ENCODE results near the gene PTGIR. TPM values are rescaled to one million over a fixed set of nuclear protein-coding genes. Genes with fewer than 3 reads are reported as not detected.

PTGIR gene
- total RNA-seq, 1 donor from 2014 or later, result 0.38 TPM

DNA sequence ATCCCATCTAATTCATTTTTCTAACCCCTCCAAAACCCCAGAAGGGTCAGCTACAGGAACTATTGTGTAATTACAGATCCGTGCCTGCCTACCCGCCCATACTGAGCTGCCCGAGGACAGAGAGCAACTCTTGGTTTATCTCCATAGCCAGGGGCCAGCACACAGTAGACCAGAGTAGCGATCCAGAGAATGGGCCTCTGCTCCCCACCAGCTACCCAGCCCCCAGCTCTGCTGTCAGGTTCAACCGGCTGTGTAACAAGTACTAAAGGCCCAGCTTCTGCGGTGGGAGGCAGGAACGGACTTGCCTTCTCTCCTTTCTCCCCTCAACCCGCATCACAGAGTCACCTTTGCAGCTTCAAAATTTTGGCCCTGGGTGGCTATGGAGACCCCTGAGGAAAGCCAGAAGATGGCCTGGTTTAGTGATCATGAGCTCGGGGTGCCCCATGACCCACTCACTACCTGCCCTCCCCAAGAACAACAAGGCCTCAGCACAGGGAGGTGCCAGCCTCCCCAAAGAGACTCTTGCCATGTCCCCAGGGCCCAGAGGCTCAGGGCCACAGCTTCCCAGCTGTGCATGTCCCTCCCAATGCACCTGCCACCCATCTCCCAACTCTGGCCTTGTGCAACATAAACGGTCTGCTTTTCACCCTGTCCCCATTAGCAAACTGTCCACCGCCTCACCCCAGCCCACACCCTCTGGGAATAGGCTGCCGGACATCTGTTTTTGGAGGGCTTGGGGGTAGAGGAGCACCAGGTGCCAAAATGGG is 18.0 kb downstream of the PTGIR start:
- no peak for DNase-seq (ENCODE audit: extremely low spot score, unreplicated experiment)
- no peak overlapping the region for H3K4me3 Mint-ChIP-seq (ENCODE audit: unreplicated experiment)
- peaks cover 30% of the 10 kb centered on the region for H3K4me1 Mint-ChIP-seq (ENCODE audit: unreplicated experiment)
- no peaks in the 10 kb centered on the region for H3K27me3 Mint-ChIP-seq (ENCODE audit: unreplicated experiment)
- H3K36me3 Mint-ChIP-seq (ENCODE audit: unreplicated experiment), result peaks cover 26% of the 10 kb centered on the region
- no peaks in the 10 kb centered on the region for H3K9me3 Mint-ChIP-seq (ENCODE audit: unreplicated experiment)
- H3K27ac Mint-ChIP-seq (ENCODE audit: unreplicated experiment), result no peak overlapping the region
- TF ChIP-seq, protein P1, sequence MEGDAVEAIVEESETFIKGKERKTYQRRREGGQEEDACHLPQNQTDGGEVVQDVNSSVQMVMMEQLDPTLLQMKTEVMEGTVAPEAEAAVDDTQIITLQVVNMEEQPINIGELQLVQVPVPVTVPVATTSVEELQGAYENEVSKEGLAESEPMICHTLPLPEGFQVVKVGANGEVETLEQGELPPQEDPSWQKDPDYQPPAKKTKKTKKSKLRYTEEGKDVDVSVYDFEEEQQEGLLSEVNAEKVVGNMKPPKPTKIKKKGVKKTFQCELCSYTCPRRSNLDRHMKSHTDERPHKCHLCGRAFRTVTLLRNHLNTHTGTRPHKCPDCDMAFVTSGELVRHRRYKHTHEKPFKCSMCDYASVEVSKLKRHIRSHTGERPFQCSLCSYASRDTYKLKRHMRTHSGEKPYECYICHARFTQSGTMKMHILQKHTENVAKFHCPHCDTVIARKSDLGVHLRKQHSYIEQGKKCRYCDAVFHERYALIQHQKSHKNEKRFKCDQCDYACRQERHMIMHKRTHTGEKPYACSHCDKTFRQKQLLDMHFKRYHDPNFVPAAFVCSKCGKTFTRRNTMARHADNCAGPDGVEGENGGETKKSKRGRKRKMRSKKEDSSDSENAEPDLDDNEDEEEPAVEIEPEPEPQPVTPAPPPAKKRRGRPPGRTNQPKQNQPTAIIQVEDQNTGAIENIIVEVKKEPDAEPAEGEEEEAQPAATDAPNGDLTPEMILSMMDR (IDR thresholded peaks at IDR 0.05), result no peak

DNA sequence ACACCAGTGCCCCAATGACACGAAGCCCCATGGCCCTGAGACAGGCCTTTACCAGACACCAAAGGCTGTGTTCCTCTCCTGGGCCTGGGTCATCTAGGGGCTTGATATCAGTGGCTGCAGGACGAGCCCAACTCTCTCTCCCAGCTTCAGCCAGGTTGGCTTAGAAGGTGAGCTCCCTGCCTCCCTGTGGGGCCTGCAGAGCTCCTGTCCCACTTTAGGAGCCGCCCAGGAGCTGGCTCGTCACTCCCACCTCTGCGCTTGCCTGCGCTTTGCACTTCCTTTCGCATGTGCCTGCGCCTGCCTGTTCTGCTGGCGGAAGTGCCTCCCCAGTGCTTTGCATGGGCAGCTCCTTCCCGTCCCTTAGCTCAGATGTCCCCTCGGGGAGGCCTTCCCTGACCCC is 18.9 kb downstream of the PTGIR start:
- Mint-ChIP-seq H3K27ac (ENCODE audit: unreplicated experiment) (no peak overlapping the region), H3K4me3 (ENCODE audit: unreplicated experiment) (no peak overlapping the region), H3K27me3 (ENCODE audit: unreplicated experiment) (no peaks in the 10 kb centered on the region), H3K9me3 (ENCODE audit: unreplicated experiment) (no peaks in the 10 kb centered on the region), H3K36me3 (ENCODE audit: unreplicated experiment) (peaks cover 26% of the 10 kb centered on the region), H3K4me1 (ENCODE audit: unreplicated experiment) (peaks cover 30% of the 10 kb centered on the region)
- no peak for DNase-seq (ENCODE audit: extremely low spot score, unreplicated experiment)
- TF ChIP-seq, protein P1 (IDR thresholded peaks at IDR 0.05), result no peak

DNA sequence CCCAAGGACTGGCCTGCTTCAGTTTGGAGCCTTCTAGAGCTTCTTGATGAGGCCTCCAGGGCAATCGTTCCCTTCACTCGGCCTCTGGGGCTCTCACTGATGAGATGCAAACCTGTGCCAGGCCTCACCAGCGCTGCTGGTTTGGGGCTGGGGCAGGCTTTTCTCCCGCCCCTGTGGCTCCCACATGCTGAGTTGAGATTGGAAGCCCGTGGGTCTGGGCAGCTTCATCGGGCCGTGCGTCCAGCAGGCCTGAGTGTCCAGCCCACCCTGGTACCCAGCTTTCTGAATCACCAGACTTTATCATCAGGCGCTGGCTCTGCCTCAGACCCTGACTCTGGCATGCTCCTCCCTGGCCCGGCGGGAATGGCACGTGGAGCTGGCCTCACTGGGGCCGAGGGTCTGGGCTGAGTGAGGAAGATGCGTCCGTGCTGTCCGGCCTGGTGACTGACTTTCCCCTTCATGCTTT is 19.5 kb downstream of the PTGIR start:
- H3K27ac Mint-ChIP-seq (ENCODE audit: unreplicated experiment), result no peak overlapping the region

DNA sequence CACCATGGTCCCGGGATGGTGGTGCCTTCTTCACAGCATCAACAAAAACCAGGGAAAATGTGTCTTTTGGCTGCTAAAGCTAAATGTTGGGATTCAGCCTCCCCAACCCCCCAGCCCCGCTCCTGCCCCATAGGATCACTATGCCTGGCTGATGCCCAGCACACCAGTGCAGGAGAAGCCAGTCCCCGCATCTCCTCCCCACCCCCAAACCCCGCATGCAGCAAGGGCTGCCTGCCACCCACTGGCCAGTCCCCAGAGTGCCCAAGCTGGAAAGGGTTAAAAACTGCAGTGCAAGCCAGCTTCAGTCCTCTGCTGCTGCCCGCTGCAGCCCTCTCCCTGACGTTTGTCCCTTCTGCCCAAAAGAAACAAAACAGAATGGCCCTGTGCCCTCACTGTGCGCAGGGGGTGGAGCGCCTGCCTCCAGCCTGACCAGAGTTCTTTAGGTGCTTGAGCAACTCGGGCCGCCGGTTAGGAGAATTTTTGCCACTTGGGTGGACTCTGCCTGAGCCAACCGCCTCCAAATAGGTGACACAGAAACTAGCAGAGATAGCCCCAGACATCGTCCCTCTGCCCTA is 20.0 kb downstream of the PTGIR start:
- Mint-ChIP-seq H3K36me3 (ENCODE audit: unreplicated experiment) (peaks cover 25% of the 10 kb centered on the region), H3K4me3 (ENCODE audit: unreplicated experiment) (no peak overlapping the region), H3K27me3 (ENCODE audit: unreplicated experiment) (no peaks in the 10 kb centered on the region), H3K4me1 (ENCODE audit: unreplicated experiment) (peaks cover 36% of the 10 kb centered on the region), H3K9me3 (ENCODE audit: unreplicated experiment) (no peaks in the 10 kb centered on the region), H3K27ac (ENCODE audit: unreplicated experiment) (no peak overlapping the region)
- TF ChIP-seq, protein P1 (IDR thresholded peaks at IDR 0.05), result no peak
- DNase-seq (ENCODE audit: extremely low spot score, unreplicated experiment), result no peak

More for the DNA sequence above, 19.5 kb downstream of the PTGIR start:
- TF ChIP-seq, protein P1 (IDR thresholded peaks at IDR 0.05), result no peak
- no peaks in the 10 kb centered on the region for H3K9me3 Mint-ChIP-seq (ENCODE audit: unreplicated experiment)
- H3K27me3 Mint-ChIP-seq (ENCODE audit: unreplicated experiment), result no peaks in the 10 kb centered on the region
- DNase-seq (ENCODE audit: extremely low spot score, unreplicated experiment), result no peak
- H3K36me3 Mint-ChIP-seq (ENCODE audit: unreplicated experiment), result peaks cover 26% of the 10 kb centered on the region
- H3K4me1 Mint-ChIP-seq (ENCODE audit: unreplicated experiment), result peaks cover 31% of the 10 kb centered on the region
- no peak overlapping the region for H3K4me3 Mint-ChIP-seq (ENCODE audit: unreplicated experiment)

DNA sequence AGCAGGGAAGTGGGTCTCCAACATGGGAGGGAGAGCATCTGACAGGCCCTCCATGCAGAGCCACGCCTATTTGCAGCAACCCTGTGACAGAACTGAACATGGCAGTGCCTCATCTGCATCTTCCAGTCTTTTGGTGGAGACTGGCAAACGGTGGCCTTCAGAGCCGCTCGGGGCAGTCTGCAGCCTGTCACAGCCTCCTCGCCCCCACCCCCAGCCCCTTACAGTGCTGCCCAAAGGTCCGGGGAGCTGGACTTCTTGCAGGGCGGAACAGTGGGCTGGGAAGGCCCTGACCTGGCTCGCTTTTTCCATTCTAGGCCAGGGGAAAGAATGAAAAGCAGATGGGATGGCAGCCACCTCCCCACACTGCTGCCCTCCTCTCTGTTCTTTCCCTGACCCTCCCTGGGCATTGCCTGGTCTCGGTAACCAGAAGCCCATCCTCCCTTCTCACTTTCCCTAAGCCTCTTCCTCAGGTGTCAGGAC is 21.1 kb downstream of the PTGIR start:
- Mint-ChIP-seq H3K9me3 (ENCODE audit: unreplicated experiment) (peaks cover 2% of the 10 kb centered on the region), H3K4me1 (ENCODE audit: unreplicated experiment) (peaks cover 37% of the 10 kb centered on the region), H3K27ac (ENCODE audit: unreplicated experiment) (peak overlapping the region; percentile 81), H3K27me3 (ENCODE audit: unreplicated experiment) (no peaks in the 10 kb centered on the region), H3K36me3 (ENCODE audit: unreplicated experiment) (peaks cover 18% of the 10 kb centered on the region), H3K4me3 (ENCODE audit: unreplicated experiment) (peak overlapping the region; percentile 98)
- no peak for DNase-seq (ENCODE audit: extremely low spot score, unreplicated experiment)
- TF ChIP-seq, protein P1 (IDR thresholded peaks at IDR 0.05), result no peak
